Measurements from ENCODE around the gene MRPL20. TPM values are rescaled to one million over a fixed set of nuclear protein-coding genes. Genes with fewer than 3 reads are reported as not detected.

MRPL20 gene
- total RNA-seq, 4 donors from 2014 or later: 34.3 to 114 (median 65.1) TPM

- TF ChIP-seq CTCF (IDR thresholded peaks at IDR 0.05): no peak
- TF ChIP-seq POLR2A (IDR thresholded peaks at IDR 0.05): no peak
- Histone ChIP-seq H3K4me3 (no peak overlapping the region), H3K27me3 (no peaks in the 10 kb centered on the region), H3K4me1 (peaks cover 6 to 16% of the 10 kb centered on the region in 2 donors), H3K36me3 (no peaks in the 10 kb centered on the region), H3K9me3 (no peaks in the 10 kb centered on the region), H3K27ac (no peak overlapping the region)
- DNase-seq: no peak
- intact Hi-C loops (cut with DNase I; ENCODE audit: low total_unique reads): no loop called here
Measured at GRCh38 chr1:1395166-1395565, 11.9 kb downstream of the MRPL20 start.

- intact Hi-C loops (cut with DNase I; ENCODE audit: low total_unique reads): no loop called here
- H3K4me3 ChIP-seq: no peak overlapping the region
- no peak overlapping the region for H3K27ac ChIP-seq
- no peaks in the 10 kb centered on the region for H3K27me3 ChIP-seq
- H3K36me3 ChIP-seq: no peaks in the 10 kb centered on the region
- no peaks in the 10 kb centered on the region for H3K9me3 ChIP-seq
- peaks cover 6 to 11% of the 10 kb centered on the region in 2 donors for H3K4me1 ChIP-seq
- TF ChIP-seq CTCF (IDR thresholded peaks at IDR 0.05) (no peak), POLR2A (IDR thresholded peaks at IDR 0.05) (no peak)
- no peak for DNase-seq
Measured at GRCh38 chr1:1394116-1394515, 13.0 kb downstream of the MRPL20 start.

GRCh38 chr1:1393428-1393827 is 13.7 kb downstream of the MRPL20 start:
- H3K4me3 ChIP-seq: no peak overlapping the region
- no peak for DNase-seq
- TF ChIP-seq POLR2A (IDR thresholded peaks at IDR 0.05) (no peak), CTCF (IDR thresholded peaks at IDR 0.05) (no peak)
- no peaks in the 10 kb centered on the region for H3K9me3 ChIP-seq
- H3K27me3 ChIP-seq: no peaks in the 10 kb centered on the region
- H3K4me1 ChIP-seq: peaks cover 6 to 11% of the 10 kb centered on the region in 2 donors
- H3K36me3 ChIP-seq: no peaks in the 10 kb centered on the region
- intact Hi-C loops (cut with DNase I; ENCODE audit: low total_unique reads): no loop called here
- no peak overlapping the region for H3K27ac ChIP-seq

- no peaks in the 10 kb centered on the region for H3K36me3 ChIP-seq
- no peak for TF ChIP-seq POLR2A (IDR thresholded peaks at IDR 0.05)
- no peak for TF ChIP-seq CTCF (IDR thresholded peaks at IDR 0.05)
- peaks cover 6 to 7% of the 10 kb centered on the region in 2 donors for H3K4me1 ChIP-seq
- DNase-seq: no peak
- intact Hi-C loops (cut with DNase I; ENCODE audit: low total_unique reads): no loop called here
- no peaks in the 10 kb centered on the region for H3K27me3 ChIP-seq
- H3K9me3 ChIP-seq: no peaks in the 10 kb centered on the region
- H3K27ac ChIP-seq: no peak overlapping the region
- H3K4me3 ChIP-seq: no peak overlapping the region
Measured at GRCh38 chr1:1393014-1393413, 14.1 kb downstream of the MRPL20 start.

- DNase-seq: no peak
- Histone ChIP-seq H3K4me1 (no peaks in the 10 kb centered on the region), H3K9me3 (no peaks in the 10 kb centered on the region), H3K27ac (no peak overlapping the region), H3K36me3 (no peaks in the 10 kb centered on the region), H3K27me3 (no peaks in the 10 kb centered on the region), H3K4me3 (no peak overlapping the region)
- intact Hi-C loops (cut with DNase I; ENCODE audit: low total_unique reads): no loop called here
- TF ChIP-seq POLR2A (IDR thresholded peaks at IDR 0.05) (no peak), CTCF (IDR thresholded peaks at IDR 0.05) (no peak)
Measured at GRCh38 chr1:1391225-1391624, 15.9 kb downstream of the MRPL20 start.
